GM18511 (cell line): Measurements from ENCODE around the gene ZNHIT6.
"Not testable (repeated sequence)": the region's sequence is repeated elsewhere in the genome, so short reads cannot be mapped to it uniquely, and the experiment has no call there.

Source experiments
- ATAC-seq: cut with Tn5 transposase; IDR thresholded peaks from one replicate; pipeline ENCODE4 v1.9.1; 2021; ENCODE audit warnings: mild to moderate bottlenecking, moderate library complexity; ENCODE audit not compliant: unreplicated experiment

Gene ZNHIT6, protein sequence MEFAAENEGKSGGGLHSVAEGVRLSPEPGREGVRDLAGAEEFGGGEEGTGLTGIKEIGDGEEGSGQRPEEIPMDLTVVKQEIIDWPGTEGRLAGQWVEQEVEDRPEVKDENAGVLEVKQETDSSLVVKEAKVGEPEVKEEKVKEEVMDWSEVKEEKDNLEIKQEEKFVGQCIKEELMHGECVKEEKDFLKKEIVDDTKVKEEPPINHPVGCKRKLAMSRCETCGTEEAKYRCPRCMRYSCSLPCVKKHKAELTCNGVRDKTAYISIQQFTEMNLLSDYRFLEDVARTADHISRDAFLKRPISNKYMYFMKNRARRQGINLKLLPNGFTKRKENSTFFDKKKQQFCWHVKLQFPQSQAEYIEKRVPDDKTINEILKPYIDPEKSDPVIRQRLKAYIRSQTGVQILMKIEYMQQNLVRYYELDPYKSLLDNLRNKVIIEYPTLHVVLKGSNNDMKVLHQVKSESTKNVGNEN

DNA sequence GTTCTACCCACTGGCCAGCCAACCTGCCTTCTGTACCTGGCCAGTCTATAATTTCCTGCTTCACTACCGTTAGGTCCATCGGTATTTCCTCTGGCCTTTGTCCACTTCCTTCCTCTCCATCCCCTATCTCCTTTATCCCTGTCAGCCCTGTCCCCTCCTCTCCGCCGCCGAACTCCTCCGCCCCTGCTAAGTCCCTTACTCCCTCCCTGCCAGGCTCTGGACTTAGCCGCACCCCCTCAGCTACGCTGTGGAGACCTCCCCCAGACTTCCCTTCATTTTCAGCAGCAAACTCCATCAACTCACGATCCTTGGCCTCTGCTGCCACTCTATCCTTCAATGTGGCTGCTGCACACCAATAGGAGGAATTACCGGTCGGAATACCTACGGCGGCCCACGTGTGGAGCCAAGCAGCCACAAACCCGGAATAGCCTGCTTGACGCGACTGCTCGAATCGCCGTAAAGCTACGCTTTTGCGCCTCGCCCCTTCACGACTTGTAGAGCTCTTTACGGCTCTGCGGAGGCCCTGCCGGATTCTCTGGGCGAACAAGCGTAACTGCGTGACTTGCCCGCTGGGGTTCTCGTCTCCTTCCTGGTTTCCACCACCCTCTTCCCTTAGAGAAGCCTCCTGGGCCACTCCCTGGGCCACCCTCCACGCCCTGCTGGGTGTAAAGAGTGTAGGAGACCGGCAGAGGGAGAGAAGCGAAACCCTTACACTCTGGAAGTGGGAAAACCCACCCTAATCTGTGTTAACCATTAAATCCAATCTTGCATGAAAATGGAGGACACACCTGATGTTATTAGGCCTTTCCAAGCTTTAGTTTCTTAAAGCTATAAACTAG lies at the start of gene ZNHIT6:
Gene ZNHIT6 (minus strand): TSS at position 444 of the 839 bp plus-strand sequence. CDS start 149 bp downstream, at position 295.
- ATAC-seq = peak; percentile 88

DNA sequence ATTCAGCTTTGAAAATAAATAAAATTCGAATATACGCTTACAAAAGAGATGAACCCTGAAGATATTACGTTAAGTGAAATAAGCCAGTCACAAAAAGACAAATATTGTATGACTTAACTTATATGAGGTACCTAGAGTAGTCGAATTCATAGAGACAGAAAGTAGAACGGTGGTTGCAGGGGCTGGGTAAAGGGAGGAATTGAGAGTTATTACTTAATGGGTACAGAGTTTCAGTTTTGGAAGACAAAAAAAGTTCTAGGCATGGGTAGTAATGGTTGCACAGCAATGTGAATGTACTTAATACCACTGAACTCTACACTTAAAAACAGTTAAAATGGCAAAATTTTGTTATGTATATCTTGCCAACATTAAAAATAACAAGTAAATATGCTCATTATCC lies 48.6 kb upstream of the ZNHIT6 start:
- no peak for ATAC-seq

DNA sequence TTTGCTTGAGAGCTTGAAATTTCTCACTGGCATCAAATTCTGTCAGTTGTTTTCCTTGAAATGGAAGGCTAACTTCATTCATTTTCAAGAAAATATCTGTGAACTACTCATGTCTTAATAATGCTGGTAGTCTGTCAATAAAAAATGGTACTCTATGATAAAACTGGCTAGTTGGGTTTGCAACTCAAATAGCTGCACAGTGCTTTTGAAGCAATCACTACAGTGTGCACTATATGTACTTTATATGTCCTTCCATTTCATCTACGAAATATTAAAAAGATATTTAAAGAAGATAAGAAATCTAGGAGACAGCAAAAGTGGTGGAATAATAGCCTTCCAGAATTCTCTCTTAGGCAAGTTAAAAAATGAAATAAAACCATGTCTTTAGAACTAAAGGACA lies 39.9 kb upstream of the ZNHIT6 start:
- no peak for ATAC-seq

DNA sequence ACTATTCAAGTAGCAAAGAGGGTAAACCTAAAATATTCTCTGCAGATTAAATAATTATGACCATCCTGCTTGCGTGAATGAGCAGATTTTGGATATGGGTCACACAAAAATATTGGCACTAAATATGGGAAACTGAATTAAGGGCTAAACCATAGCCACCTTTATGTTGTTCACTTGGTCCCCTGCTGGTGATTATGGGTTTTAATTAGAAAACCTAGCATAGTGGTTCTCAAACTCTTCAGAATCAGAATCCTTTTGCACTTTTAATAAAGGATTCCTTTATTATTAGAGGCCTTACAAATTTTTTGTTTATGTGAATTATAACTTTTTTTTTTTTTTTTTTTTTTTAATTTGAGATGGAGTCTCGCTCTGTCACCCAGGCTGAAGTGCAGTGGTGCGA lies 38.5 kb upstream of the ZNHIT6 start:
- ATAC-seq = no peak

DNA sequence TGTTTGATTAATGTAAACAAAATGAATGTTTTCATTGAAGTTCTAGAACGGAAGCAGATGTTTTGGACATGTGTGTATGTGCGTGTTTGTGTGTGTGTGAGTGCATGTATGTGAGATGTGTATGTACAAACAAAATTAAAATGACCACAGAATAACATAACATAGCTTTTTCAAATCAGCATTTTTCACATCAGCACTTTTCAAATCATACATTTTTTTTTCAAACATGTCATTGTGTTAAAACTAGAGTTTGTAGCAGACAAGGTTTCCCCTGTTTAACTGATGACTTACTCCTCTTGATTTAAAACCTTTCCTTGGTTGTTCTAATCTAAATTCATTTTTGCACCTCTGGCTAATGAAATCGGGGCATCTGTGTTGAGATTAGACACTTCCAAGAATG lies 35.6 kb upstream of the ZNHIT6 start:
- ATAC-seq = no peak

DNA sequence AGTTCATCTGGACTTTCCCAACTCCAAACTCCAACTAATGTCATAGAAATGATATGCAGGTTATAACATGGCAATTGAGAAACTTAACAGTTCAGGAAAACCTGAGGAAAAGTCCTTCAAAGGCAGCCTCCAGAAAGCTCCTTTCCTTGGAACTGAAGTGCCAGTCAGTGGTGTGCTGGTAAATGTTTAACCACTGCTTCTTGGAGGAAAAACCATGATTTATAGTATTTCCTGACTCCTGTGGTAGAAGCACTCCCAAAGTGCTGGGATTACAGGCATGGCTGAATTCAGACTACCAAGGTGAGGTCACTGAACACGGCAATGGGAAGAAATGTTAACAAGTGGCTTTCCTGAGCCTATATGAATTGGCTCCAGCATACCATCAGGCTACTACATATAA lies 26.7 kb upstream of the ZNHIT6 start:
- no peak for ATAC-seq

DNA sequence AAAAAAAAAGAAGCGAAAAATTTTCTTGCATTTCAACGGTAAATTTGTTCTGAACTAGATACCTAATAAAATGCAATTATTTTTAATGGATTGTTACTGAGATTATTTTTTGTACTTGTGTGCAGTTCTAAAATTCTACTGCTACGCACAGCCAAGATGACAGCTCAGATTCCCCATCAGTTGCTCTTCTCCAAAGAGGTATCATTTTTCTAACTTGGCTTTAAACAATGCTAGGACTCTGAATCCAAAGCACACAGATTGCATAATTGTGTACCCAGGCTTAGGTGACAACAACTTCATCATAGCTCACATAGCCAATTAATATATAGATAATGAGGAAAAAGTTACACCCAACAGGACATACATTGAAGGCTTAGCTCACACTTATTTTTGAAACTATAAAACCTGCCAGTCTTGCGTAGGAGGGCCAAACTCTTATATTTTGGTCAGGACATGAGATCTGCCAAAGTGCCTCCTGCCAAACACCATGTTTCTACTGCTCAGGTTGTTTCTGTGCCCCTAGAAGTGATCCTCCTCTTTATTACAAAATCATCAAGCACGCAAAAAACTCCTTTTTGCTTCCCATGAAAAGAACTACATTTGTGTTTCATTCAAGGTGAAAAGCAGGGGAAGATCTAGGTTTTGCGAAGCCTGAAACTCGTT lies 10.6 kb upstream of the ZNHIT6 start:
- no peak for ATAC-seq

DNA sequence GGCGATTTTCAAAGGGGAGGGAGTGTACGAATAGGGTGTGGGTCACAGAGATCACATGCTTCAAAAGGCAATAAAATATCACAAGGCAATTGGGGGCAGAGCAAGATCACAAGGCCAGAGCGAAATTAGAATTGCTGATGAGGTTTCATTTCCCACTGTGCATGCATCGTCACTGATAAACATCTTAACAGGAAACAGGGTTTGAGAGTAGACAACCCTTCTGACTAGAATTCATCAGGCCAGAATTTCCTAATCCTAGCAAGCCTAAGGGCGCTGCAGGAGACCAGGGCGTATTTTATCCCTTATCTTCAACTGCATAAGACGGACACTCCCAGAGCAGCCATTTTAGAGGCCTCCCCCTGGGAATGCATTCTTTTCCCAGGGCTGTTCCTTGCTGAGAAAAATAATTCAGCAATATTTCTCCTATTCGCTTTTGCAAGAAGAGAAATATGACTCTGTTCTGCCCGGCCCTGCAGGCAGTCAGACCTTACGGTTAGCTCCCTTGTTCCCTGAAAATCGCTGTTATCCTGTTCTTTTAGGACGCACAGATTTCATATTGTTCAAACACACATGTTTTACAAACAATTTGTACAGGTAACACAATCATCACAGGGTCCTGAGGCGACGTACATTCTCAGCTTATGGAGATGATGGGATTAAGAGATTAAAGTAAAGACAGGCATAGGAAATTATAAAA lies 6.3 kb upstream of the ZNHIT6 start:
- not testable (repeated sequence) for ATAC-seq

DNA sequence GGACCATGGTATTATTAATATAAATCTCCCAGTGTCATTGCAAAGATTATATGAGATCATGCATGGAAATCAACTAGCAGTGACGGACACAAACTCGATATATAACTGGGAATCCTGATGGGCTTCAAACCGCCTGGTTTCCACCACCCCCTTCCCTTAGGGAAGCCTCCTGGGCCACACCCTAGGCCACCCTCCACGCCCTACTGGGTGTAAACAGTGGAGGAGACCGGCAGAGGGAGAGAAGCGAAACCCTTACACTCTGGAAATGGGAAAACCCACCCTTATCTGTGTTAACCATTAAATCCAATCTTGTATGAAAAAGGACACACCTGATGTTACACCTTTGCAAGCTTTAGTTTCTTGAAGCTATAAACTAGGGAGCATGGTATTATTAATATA lies 595 bp upstream of the ZNHIT6 start:
- ATAC-seq = no peak

DNA sequence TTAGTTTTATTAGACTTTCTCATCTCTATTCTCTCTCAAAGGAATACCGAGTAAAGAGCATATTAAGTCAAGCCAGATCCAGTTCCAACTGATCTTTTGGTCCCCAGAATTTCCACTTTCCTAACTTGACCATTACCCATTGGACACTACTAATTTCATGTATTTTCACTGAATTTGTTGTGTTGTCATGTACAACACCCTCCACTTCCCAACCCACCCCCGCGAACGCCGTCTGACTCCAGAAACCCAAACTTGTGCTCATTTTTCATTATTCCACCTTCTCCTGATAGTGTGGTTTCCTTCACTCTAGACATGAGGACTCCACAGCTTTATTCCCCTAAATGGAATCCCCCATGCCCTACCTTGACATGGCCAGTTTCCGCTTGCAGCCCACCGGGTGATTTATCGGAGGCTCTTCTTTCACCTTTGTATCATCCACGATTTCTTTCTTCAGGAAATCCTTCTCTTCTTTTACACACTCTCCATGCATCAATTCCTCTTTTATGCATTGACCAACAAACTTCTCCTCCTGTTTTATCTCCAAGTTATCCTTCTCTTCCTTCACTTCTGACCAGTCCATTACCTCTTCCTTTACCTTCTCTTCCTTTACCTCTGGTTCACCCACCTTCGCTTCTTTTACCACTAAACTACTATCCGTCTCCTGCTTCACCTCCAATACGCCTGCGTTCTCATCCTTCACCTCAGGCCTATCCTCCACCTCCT lies 805 bp downstream of the ZNHIT6 start:
- peak; percentile 42 for ATAC-seq

DNA sequence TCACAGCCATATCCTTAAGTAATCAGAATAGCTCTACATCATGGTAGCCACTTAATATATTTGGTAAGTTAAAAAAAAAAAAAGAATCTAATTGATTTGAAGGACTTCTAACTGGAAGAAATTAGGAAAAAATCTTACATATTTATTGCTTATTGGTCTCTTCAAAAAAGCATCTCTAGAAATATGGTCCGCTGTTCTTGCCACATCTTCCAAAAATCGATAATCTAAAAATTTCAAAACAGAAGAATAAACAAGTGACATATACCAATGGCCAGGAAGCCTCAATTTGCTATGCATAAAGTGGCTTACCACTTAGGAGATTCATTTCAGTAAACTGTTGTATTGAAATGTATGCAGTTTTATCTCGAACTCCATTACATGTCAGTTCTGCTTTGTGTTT lies 2.3 kb downstream of the ZNHIT6 start:
- no peak for ATAC-seq

DNA sequence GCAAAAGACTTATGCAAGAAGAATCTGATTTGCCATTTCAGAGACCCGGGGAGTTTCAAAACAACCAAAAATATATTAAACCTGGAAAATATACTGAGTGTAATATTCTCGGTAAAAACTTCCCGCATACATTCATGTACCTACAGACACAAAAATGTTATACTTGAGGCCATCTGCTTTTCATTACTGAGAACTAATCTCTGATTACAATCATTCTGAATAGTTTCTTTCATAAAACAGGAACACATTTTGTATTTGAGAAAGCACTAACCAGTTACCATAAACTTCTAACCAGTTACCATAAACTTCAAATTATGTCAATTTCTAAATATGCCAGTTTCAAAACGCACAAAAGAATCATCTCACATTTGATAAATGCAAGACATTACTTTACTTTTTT lies 7.8 kb downstream of the ZNHIT6 start:
- ATAC-seq = no peak

DNA sequence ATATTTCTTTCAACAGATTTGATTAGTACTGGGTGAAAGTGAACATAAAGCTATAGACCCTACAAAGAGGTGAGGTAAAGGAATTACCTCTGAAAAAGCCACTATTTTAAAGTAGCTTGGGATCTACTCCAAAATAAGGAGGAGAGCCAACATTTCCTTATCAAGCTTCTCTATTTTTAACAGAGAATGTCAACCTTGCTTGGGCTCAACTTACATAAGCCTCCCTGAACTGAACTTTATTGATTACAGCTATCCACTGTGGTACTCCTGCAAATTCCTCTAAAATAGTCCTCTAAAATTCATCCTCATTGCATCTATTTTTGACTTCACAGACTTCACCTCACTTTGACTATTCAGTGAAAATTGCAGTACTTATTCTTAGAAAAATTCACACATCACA lies 10.3 kb downstream of the ZNHIT6 start:
- ATAC-seq = no peak

DNA sequence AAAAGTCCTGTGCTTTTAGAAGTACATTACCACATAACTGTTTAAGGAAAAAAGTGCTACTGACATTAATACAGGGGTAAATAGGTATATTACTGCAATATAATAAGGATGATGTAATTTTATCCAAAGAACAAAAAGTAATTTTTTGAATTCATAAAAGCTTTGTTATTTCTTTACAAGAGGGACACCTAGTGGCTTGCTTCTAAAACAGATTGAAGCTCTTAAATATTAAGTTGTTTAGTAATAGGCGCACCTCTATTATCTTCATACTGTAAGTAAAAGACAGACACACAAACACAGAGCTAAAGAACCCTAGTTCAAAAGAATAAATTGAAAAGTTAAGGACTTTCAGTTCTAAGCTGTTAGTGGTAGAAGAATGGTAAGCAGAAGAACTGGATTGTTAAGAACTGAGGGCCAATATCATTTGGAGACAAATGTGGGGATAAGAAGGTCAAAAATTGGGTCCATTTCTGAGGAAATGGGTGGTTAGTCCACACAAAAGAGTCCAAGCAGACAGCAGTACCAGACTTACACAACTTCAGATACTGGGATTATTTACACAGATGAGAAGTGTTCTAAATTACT lies 15.4 kb downstream of the ZNHIT6 start:
- ATAC-seq = no peak

DNA sequence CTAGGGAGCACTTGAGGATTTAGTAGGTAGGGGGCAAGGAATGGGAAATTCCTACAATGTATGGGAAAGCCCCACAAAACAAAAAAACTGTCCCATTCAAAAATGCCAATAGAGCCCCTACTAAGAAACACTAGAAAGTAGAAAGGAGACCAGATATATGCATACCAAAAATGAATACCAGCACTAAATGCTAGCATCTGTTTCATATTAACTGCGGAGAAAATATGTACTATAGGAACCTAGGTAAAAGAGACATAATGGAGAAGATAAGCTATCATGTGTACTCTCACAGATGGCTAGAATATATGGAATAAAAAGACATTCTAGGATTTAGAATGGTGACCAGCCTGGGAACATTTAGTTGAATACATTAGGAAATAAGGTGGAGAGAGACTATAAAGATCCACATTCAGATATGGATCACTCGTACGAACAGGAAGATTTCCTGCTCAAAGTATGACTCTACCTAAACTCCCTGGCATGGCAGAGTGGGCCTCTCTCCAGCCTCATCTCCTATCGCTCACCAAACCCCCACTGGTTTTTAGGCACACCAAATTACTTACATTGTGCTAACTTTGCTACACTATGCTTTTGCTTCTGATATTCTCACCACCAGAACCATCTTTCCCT lies 18.3 kb downstream of the ZNHIT6 start:
- ATAC-seq = no peak

DNA sequence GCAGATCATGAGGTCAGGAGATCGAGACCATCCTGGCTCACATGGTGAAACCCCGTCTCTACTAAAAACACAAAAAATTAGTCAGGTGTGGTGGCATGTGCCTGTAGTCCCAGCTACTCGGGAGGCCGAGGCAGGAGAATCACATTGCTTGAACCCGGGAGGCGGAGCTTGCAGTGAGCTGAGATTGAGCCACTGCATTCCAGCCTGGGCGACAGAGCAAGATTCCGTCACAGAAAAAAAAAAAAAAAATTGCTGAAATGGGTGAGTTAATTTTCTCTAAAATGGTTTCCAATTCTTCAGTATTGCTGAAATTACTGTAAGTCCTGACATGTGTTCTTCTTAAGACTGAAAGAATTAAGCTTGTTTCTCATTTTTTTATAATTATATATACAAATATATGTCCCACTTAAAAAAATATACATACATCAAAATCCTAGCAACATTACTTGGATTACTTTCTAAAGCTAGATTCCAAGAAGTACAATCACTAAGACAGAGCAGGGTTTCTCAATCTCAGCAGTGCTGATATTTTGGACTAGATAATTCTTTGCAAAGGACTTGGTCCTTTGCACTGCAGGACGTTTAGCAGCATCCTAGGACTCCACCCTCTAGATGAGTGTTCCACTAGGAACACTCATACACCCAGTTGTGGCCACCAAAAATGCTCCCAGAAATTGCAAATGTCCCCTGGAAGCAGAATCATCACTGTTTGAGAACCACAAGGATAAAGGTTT lies 24.8 kb downstream of the ZNHIT6 start:
- no peak for ATAC-seq

DNA sequence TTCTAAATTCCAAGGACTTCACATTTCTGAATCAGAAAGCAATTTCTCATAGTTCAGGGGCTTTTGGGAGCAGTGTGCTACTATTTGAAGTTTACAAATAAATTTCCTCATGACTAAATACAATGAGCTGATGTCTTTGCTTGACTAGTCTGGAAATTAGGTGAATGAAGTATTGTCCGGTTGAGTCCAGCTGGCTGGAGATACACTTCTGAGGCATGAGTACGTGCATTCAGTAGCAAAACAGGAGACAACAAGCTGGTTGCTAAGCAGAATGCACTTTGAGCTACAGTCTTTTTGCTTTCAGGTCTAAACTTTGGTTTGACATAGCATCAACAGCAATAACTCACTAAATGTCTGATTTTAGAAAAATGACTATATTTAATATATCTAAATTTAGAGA lies 27.1 kb downstream of the ZNHIT6 start:
- no peak for ATAC-seq

DNA sequence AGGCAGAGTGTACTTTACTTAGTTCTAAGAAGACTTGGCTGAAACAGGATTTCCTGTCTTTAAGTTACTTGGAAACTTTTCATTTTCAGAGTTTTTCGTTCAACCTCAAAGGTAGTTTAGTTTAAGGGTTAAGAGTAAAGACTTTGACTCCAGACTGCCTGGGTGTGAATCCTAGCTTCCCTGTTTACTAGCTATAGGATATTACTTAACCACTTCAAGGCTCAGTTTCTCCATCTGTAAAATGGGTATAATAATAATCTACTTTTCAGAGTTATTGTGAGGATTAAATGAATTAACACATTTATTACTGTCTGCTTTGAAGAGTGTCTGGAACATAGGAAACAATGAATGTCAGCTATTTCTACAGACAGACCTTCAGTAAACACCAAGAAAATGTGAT lies 30.0 kb downstream of the ZNHIT6 start:
- ATAC-seq = no peak

DNA sequence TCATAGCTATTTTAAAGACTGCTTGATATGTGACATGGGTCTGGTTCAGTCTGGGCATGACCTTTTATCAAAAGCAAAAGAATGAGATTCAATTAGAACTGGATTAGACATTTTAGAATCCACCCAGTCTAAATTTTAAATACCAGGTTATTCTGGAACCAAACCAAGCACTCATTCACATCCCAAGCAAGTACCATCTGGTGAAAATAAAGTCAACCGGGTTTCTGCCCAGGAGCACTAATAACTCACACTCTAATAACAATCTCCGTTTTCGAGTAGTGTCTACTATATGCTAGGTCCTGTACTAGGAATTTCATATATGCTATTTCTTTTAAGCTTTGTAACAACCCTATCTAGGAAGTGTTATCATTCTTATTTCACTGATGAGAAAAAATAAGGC lies 30.6 kb downstream of the ZNHIT6 start:
- ATAC-seq = no peak
